Activated T-cell treated with anti-CD3 and anti-CD28 coated beads, Interleukin-2, amount 50 U/mL, for 24 hours (primary cell): ENCODE data around the gene WDR11.
A peak's percentile ranks its signal among the peaks of the same experiment; 100 is the strongest.
"Not testable (repeated sequence)": the region's sequence is repeated elsewhere in the genome, so short reads cannot be mapped to it uniquely, and the experiment has no call there.

Experiments
- DNase-seq: peaks from one replicate; pipeline ENCODE4 v3.0.0-alpha.2; 2020
- H3K27ac Mint-ChIP-seq: 2 replicates; pipeline ENCODE4 v1.8.0; 2020; ENCODE audit warnings: mild to moderate bottlenecking, mixed read lengths
- H3K27me3 Mint-ChIP-seq: 2 replicates; pipeline ENCODE4 v1.8.0; 2020; ENCODE audit warnings: mixed read lengths
- H3K36me3 Mint-ChIP-seq: 2 replicates; pipeline ENCODE4 v1.8.0; 2020; ENCODE audit warnings: low read depth, mixed read lengths
- H3K4me1 Mint-ChIP-seq: 2 replicates; pipeline ENCODE4 v1.8.0; 2020; ENCODE audit warnings: low read depth, mixed read lengths
- H3K4me3 Mint-ChIP-seq: 2 replicates; pipeline ENCODE4 v1.8.0; 2020; ENCODE audit warnings: mild to moderate bottlenecking, moderate library complexity, mixed read lengths
- H3K9me3 Mint-ChIP-seq: 2 replicates; pipeline ENCODE4 v1.8.0; 2020; ENCODE audit warnings: mixed read lengths

The WDR11 gene

DNA sequence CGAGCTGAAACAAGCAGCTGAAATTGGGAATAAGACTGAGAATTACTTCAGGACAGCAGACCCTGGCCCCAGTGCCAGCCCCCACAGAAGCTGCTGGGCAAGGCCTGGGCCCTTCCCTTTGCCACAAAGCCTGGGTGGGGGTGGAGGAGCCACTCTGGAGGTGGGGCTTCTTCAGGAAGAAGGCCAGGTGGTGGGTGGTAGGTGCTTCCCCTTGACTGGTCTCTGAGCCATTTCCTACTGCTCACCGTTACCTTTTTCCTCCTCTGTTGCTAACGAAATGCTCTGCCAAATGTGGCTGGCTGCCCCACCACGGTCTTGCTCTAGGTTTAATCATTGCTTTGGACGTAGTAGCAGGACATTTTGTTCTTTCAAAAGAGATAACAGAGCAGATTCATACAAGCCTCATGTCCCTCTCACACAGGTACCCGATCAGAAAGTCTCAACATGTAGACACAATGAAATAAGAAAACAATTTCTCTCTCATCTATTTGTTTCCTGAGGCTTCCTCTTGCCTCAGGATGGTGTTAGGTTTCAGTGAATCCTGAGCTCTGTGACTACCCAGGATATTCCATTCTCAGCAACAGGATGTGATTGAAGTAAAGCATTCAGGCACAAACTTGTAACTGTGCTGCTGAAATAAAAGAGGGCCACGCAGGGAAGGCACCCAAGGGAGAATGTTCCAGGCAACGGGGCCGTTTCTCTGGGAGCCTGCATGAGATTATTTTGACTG is 66.5 kb downstream of the WDR11 start:
- Mint-ChIP-seq H3K9me3 (peaks cover 10% of the 10 kb centered on the region), H3K4me3 (no peak overlapping the region), H3K36me3 (no peaks in the 10 kb centered on the region), H3K27ac (no peak overlapping the region), H3K27me3 (no peaks in the 10 kb centered on the region), H3K4me1 (no peaks in the 10 kb centered on the region)
- no peak for DNase-seq

DNA sequence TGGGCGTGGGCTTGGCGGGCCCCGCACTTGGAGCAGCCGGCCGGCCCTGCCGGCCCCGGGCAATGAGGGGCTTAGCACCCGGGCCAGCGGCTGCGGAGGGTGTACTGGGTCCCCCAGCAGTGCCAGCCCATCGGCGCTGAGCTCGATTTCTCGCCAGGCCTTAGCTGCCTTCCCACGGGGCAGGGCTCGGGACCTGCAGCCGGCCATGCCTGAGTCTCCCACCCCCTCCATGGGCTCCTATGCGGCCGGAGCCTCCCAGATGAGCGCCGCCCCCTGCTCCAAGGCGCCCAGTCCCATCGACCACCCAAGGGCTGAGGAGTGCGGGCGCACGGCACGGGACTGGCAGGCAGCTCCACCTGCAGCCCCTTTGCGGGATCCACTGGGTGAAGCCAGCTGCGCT is 72.7 kb downstream of the WDR11 start:
- H3K27ac Mint-ChIP-seq, H3K36me3 Mint-ChIP-seq, DNase-seq, H3K4me3 Mint-ChIP-seq, H3K4me1 Mint-ChIP-seq, H3K27me3 Mint-ChIP-seq: not testable (repeated sequence)
- peaks cover 11% of the 10 kb centered on the region for H3K9me3 Mint-ChIP-seq

DNA sequence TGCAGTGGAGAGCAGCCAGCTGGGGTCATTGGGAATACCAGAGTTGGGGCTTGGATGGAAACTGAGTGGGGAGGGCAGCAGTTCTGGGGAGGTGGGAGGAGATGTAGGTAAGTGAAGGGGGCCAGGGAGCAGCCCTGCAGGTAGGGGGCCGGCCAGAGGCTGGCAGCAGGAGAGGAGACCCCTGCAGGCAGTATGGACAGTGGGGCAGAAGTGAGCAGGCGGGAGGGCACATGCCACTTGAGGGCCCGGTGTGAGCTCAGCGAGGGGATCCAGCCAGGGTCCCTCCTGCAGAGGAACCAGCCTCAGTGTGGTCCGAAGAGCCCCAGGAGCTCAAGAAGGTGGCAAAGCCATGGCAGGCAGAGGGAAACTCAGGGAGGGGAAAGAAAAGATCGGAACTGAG is 75.4 kb downstream of the WDR11 start:
- Mint-ChIP-seq H3K27ac (no peak overlapping the region), H3K27me3 (no peaks in the 10 kb centered on the region), H3K4me3 (no peak overlapping the region), H3K9me3 (peaks cover 11% of the 10 kb centered on the region), H3K36me3 (no peaks in the 10 kb centered on the region), H3K4me1 (no peaks in the 10 kb centered on the region)
- DNase-seq, result no peak

DNA sequence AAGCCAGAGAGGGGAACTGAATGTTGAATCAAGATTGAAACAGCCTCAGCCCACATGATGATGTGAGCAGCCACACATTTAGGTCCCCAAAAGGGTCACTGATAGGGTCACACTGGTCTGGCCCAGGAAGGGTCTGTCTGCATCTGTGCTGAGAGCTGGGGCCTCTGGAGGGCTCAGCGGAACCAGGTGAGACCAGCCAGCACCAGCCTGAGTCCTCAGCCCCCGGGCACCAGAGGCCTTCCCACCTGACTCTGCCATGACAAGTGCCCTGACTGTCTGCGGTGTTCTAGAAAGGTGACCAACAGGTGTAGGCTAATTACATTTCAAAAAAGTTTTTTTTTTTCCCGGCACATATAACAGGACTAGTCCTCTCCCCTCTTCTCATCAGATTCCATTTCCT is 76.2 kb downstream of the WDR11 start:
- Mint-ChIP-seq H3K9me3 (peaks cover 11% of the 10 kb centered on the region), H3K27me3 (peaks cover 2% of the 10 kb centered on the region), H3K4me3 (no peak overlapping the region), H3K36me3 (no peaks in the 10 kb centered on the region), H3K4me1 (no peaks in the 10 kb centered on the region), H3K27ac (no peak overlapping the region)
- no peak for DNase-seq

DNA sequence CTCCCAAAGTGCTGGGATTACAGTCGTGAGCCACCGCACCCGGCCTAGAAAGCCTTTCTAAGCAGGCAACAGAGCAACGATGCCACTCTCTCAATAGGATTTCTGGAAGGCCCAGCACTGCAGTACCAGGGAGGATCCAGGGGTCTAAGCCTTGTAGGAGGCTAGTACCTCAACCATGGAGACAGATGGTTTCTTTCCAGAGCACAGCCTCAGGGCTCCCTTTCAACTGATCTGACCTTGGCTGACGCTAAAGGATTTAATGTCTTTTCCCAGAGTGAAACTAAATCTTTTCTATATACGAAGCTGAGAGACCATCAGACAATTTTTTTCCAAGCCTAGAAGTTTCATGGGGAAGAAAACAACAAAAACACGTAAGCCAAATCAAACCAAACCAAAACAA is 78.0 kb downstream of the WDR11 start:
- peaks cover 9% of the 10 kb centered on the region for H3K9me3 Mint-ChIP-seq
- no peak overlapping the region for H3K27ac Mint-ChIP-seq
- H3K36me3 Mint-ChIP-seq, result no peaks in the 10 kb centered on the region

DNA sequence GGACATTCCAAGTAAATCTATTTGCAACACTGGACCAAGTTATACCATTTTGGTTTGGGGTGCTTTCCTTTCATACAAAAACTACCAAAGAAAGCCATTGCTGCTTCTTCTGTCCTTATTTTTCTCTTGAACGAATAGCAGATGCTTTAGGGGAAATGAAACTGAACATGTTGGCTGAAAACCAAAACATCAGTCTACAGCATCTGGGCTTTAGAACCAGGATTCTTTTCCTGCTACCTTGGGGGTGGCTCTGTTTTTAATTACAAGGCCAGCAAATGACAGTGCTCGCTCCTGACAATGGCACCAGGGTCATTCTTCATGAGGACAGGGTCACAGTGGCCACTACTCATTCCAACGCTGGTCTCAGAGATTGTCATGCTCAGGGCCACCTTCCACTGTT is 80.3 kb downstream of the WDR11 start:
- Mint-ChIP-seq H3K27me3 (peaks cover 2% of the 10 kb centered on the region), H3K9me3 (no peaks in the 10 kb centered on the region), H3K4me3 (no peak overlapping the region)

More for the DNA sequence above, 78.0 kb downstream of the WDR11 start:
- H3K4me1 Mint-ChIP-seq, result no peaks in the 10 kb centered on the region
- DNase-seq, result no peak
- H3K27me3 Mint-ChIP-seq, result peaks cover 2% of the 10 kb centered on the region
- no peak overlapping the region for H3K4me3 Mint-ChIP-seq

DNA sequence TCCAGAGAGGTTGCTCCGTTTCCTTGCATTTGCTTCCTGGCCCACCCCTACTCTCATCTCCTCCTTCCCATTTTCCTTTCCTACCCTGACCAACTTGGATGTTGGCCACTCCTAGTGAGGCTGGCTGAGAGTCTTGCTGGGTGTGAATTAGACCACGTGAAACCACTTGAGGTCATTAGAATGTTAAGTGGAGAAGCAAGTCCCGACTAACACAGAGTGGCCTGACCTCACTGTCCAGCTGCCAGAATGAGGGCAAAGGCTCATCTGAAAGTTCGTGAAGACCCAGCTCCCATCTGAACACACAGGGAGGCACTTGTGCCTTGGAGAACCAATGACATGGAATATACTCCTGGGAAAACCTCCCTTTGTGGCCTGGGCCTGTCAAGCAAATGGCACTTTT is 80.8 kb downstream of the WDR11 start:
- Mint-ChIP-seq H3K27ac (no peak overlapping the region), H3K9me3 (no peaks in the 10 kb centered on the region), H3K4me1 (no peaks in the 10 kb centered on the region), H3K4me3 (no peak overlapping the region), H3K36me3 (no peaks in the 10 kb centered on the region), H3K27me3 (peaks cover 2% of the 10 kb centered on the region)
- DNase-seq, result no peak

More for the DNA sequence above, 80.3 kb downstream of the WDR11 start:
- DNase-seq, result no peak
- H3K4me1 Mint-ChIP-seq, result no peaks in the 10 kb centered on the region
- no peak overlapping the region for H3K27ac Mint-ChIP-seq
- no peaks in the 10 kb centered on the region for H3K36me3 Mint-ChIP-seq

DNA sequence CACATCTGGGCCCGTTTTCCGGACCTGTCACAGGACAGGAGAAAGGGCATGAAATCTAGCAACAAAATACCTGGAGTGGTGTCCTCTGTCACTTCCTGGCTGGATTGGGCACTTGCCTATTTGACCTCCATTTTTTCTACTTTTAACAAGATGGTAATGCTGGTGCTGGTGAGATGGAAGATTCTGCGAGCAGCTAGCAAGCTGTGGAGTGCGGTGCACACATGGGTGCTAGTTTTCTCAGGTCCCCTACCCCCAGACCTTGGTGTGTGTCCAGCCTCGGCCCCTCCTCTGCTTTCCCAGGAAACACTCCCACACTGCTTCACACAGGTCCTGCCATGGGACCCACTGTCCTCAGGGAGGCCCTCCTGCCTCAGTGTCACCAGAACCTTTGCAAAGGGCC is 87.7 kb downstream of the WDR11 start:
- DNase-seq, result no peak
- no peaks in the 10 kb centered on the region for H3K36me3 Mint-ChIP-seq
- no peak overlapping the region for H3K4me3 Mint-ChIP-seq
- H3K9me3 Mint-ChIP-seq, result no peaks in the 10 kb centered on the region
- no peak overlapping the region for H3K27ac Mint-ChIP-seq
- H3K27me3 Mint-ChIP-seq, result peaks cover 27% of the 10 kb centered on the region
- H3K4me1 Mint-ChIP-seq, result peaks cover 7% of the 10 kb centered on the region

DNA sequence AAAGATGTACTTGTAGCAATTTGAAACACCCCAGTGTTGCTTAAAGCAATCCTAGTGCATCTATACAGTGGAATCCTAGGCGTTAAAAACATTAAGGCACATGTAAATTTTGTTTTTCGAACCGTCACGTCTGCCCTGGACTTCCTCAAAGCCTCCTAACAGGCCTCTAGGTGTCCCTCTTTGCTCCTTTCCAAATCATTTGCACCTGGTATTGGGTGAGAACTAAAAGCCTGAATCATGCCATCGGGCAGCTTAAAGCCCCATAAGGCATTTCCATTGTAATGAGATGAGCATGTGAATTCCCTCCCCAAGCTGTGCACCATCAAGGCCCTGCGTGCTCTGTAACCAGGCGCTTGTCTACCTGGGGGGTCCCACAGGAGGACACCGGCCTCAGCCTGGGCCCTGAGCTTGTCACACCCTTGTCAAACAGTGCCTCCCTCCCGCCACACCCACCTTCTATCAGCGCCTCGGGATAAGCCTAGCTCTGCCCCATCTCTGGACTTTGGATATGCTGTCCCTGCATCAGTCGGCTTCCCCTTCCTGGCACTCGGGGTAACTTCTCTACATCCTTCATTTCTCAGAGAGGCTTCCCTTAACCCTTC is 89.2 kb downstream of the WDR11 start:
- Mint-ChIP-seq H3K36me3 (no peaks in the 10 kb centered on the region), H3K27me3 (peaks cover 27% of the 10 kb centered on the region), H3K4me1 (peaks cover 7% of the 10 kb centered on the region), H3K9me3 (no peaks in the 10 kb centered on the region), H3K4me3 (no peak overlapping the region), H3K27ac (no peak overlapping the region)
- DNase-seq, result no peak

DNA sequence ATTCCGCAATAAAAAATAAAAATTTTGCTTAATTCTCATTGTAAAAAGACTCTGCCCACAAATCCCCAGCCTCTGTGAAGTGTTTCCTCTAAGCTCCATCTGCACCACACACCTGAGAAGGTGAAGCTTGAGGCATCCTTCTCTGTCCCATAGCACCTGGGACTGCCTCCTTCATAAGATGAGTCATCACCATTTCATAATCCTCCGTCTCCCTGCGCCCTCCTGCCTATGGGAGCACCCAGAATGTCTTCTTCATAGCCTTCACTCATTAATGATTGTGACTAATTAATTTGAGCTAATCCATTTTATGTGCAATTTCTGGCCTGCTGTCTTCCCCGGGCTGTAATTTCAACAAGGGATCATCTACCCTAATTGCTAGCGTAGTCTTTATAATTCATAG is 90.3 kb downstream of the WDR11 start:
- no peak for DNase-seq
- Mint-ChIP-seq H3K27me3 (peaks cover 27% of the 10 kb centered on the region), H3K9me3 (no peaks in the 10 kb centered on the region), H3K4me1 (peaks cover 7% of the 10 kb centered on the region), H3K36me3 (no peaks in the 10 kb centered on the region), H3K4me3 (no peak overlapping the region), H3K27ac (no peak overlapping the region)

DNA sequence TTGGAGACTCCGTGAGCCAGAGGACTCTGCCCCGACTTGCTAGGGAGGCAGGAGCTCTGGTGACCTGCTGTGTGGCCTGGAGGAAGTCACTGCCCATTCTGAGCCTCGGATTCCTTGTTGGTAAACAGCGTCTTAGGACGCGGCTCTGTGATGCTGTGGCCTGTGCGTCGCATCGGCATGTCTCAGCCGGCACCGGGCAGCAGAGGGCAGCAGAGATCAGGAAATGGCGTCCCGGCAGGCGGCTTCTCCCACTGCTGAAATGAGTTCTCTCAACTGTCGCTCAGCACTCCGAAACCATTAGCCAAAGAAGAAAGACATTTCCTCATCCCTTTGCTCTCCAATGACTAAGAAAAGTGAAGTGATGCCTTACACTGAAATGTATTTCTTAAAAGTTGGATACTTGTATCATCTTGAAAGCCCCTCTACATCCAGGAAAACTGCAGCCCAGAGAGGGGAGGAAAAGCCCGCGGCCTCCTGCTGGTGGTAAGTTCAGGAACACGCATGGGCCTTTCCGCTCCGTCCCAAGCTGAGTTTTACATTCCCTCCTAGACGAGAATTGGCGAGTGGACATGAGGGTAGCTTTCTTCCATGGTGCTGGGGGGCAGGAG is 91.7 kb downstream of the WDR11 start:
- peaks cover 34% of the 10 kb centered on the region for H3K27me3 Mint-ChIP-seq
- DNase-seq, result peak; percentile 85
- H3K36me3 Mint-ChIP-seq, result no peaks in the 10 kb centered on the region
- H3K9me3 Mint-ChIP-seq, result no peaks in the 10 kb centered on the region
- peaks cover 7% of the 10 kb centered on the region for H3K4me1 Mint-ChIP-seq
- no peak overlapping the region for H3K4me3 Mint-ChIP-seq
- no peak overlapping the region for H3K27ac Mint-ChIP-seq

DNA sequence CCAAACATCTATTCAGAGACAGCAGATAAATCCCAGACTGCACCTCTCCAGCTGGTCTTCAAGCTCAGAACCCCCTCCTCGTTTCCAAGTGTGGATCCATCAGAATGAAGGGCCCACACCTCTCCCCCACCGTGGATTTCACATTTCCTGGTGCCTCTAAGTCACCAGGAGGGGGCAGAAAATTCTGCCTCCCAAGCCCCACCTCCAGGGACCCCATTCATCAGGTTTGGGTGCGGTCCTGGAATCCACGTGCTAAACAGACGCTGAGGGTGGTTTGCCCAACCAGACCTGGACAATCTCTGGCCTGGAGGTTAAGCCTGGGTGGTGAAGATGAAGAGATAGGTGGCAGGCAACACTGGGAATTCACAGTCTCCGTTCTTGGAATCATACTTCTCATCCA is 92.4 kb downstream of the WDR11 start:
- no peak overlapping the region for H3K4me3 Mint-ChIP-seq

DNA sequence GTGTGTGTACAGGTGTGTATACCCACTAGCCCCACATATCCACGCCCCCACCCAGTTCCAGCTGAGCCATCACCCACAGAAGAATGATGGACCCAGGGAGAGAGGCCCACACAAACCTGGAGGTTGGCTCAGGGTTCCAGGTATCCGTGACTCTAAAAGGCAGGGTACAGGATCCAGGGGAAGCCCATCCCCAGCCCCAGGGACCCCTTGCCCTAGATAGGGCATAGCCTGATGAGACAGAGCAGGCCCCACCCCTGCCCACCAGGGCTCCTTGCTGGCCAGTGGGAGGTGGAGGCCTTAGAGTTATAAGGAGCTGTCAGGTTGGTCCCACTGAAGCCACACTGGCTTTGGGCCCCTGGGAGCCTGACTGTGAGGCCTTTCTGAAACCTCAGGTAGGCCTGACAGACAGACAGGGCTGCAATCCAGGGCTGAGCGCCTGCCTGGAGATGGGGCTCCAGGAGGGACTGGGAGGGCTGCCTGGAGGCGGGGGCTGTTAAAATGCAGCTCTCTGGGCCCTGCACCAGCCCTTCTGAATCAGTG is 93.5 kb downstream of the WDR11 start:
- Mint-ChIP-seq H3K36me3 (no peaks in the 10 kb centered on the region), H3K4me1 (peaks cover 12% of the 10 kb centered on the region), H3K9me3 (no peaks in the 10 kb centered on the region), H3K27ac (no peak overlapping the region), H3K4me3 (no peak overlapping the region), H3K27me3 (peaks cover 46% of the 10 kb centered on the region)
- no peak for DNase-seq

More for the DNA sequence above, 92.4 kb downstream of the WDR11 start:
- Mint-ChIP-seq H3K27ac (no peak overlapping the region), H3K9me3 (no peaks in the 10 kb centered on the region), H3K36me3 (no peaks in the 10 kb centered on the region), H3K27me3 (peaks cover 40% of the 10 kb centered on the region), H3K4me1 (peaks cover 7% of the 10 kb centered on the region)
- no peak for DNase-seq

DNA sequence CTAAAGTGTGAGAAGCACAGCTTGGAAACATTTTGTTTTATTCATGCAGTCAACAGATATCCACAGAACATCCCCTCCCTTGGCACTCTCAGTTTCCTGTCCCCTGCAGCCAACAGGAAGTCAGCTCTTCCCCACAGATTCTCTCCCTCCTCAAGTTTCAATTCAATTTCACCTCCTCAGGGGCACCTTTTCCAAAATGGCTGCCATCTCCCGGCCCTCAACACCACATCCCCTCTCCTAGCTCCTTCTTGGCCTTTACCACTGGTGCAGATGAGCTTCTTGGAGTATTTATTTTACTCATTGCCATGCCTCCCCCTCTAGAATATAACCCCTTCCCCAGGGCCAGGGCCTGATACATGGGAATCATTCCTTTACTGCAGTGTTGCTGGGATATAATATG is 94.0 kb downstream of the WDR11 start:
- DNase-seq, result no peak
- H3K4me1 Mint-ChIP-seq, result peaks cover 14% of the 10 kb centered on the region
- no peak overlapping the region for H3K4me3 Mint-ChIP-seq
- H3K36me3 Mint-ChIP-seq, result no peaks in the 10 kb centered on the region
- H3K27me3 Mint-ChIP-seq, result peaks cover 49% of the 10 kb centered on the region
- no peak overlapping the region for H3K27ac Mint-ChIP-seq
- no peaks in the 10 kb centered on the region for H3K9me3 Mint-ChIP-seq

DNA sequence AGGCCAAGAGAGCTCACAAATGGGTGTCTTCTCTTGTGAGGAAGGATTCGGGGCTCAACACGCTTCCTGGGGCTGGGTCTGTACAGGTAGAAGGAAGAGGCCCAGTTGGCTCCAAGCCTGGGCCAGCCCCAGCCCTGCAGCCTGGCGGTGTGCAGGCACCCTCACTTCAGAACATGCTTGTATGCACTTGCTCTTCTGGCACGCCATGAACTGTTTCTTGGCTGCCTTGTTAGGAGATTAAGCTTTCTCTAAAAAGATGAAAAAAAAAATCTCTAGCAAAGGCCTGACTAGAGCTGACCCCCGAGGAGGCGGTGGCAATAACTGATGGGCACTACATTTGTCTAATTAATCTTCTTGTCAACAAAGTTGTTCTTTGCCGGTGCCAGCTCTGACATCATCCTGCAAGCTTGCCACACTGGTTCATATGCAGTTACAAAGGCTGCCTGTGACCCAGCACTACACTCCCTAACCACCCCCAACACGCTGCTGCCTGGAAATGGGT is 94.7 kb downstream of the WDR11 start:
- no peak for DNase-seq
- Mint-ChIP-seq H3K27ac (no peak overlapping the region), H3K9me3 (no peaks in the 10 kb centered on the region), H3K4me1 (peaks cover 14% of the 10 kb centered on the region), H3K4me3 (no peak overlapping the region), H3K27me3 (peaks cover 49% of the 10 kb centered on the region), H3K36me3 (no peaks in the 10 kb centered on the region)
